DOHH2 (cell line): Measurements from ENCODE around the gene SSC5D.

Experiments used
- H3F3A ChIP-seq: fragments of 200-600 bp; sonication (generic), shearing (Covaris generic); 2 replicates; pipeline ENCODE4 v1.6.0; 2016; ENCODE audit warnings: antibody characterized with exemption, mild to moderate bottlenecking; ENCODE audit not compliant: control insufficient read depth, insufficient read depth
- H3K27ac ChIP-seq: fragments of 200-600 bp; sonication (generic); 2 replicates; pipeline ENCODE4 v1.5.1; 2014; ENCODE audit warnings: low read depth, mild to moderate bottlenecking, low read length, moderate library complexity
- H3K27me3 ChIP-seq: fragments of 200-600 bp; sonication (generic); 2 replicates; pipeline ENCODE4 v1.6.1; 2014; ENCODE audit warnings: mild to moderate bottlenecking, low read length, mixed read lengths; ENCODE audit not compliant: control insufficient read depth
- H3K36me3 ChIP-seq: fragments of 200-600 bp; sonication (generic); 2 replicates; pipeline ENCODE4 v1.6.1; 2014; ENCODE audit warnings: mild to moderate bottlenecking, low read length, moderate library complexity, mixed read lengths; ENCODE audit not compliant: control insufficient read depth
- H3K4me1 ChIP-seq: fragments of 200-600 bp; sonication (generic); 2 replicates; pipeline ENCODE4 v1.6.1; 2014; ENCODE audit warnings: mild to moderate bottlenecking, low read length, mixed read lengths; ENCODE audit not compliant: control insufficient read depth
- H3K4me2 ChIP-seq: fragments of 200-600 bp; sonication (generic); 2 replicates; pipeline ENCODE4 v1.6.0; 2014; ENCODE audit warnings: mild to moderate bottlenecking, low read length, moderate library complexity
- H3K4me3 ChIP-seq: fragments of 200-600 bp; sonication (generic); 2 replicates; pipeline ENCODE4 v1.5.1; 2014; ENCODE audit warnings: mild to moderate bottlenecking, low read length, mixed read lengths
- H3K79me2 ChIP-seq: fragments of 200-600 bp; sonication (generic); 2 replicates; pipeline ENCODE4 v1.6.1; 2014; ENCODE audit warnings: mild to moderate bottlenecking, low read length, mixed read lengths; ENCODE audit not compliant: control insufficient read depth
- H3K9me2 ChIP-seq: fragments of 200-600 bp; sonication (generic); replicated peaks from 2 replicates; pipeline ENCODE4 v1.6.1; 2014; ENCODE audit warnings: mild to moderate bottlenecking, low read length, mixed read lengths; ENCODE audit not compliant: control insufficient read depth
- H3K9me3 ChIP-seq: fragments of 200-600 bp; sonication (generic); 2 replicates; pipeline ENCODE4 v1.6.1; 2014; ENCODE audit warnings: antibody characterized with exemption, low read length, mixed read lengths; ENCODE audit not compliant: control insufficient read depth, insufficient read depth
- H4K20me1 ChIP-seq: fragments of 200-600 bp; sonication (generic); 2 replicates; pipeline ENCODE4 v1.6.0; 2014; ENCODE audit warnings: low read depth, mild to moderate bottlenecking, antibody characterized with exemption, low read length, moderate library complexity; ENCODE audit not compliant: control insufficient read depth, insufficient read depth
- CTCF ChIP-seq: fragments of 200-600 bp; sonication (generic); IDR thresholded peaks from one replicate; pipeline ENCODE4 v1.5.1; 2014; ENCODE audit warnings: antibody characterized with exemption, mild to moderate bottlenecking, low read depth, low read length; ENCODE audit not compliant: poor library complexity, severe bottlenecking
- EZH2phosphoT487 ChIP-seq: fragments of 200-600 bp; sonication (generic); IDR thresholded peaks from 2 replicates; pipeline ENCODE4 v1.6.1; 2017; ENCODE audit warnings: borderline replicate concordance, mild to moderate bottlenecking, antibody characterized with exemption, low read length, moderate library complexity, mixed read lengths

SSC5D gene

GRCh38 chr19:55482967-55483705 lies 5.1 kb upstream of the SSC5D start:
- Histone ChIP-seq H3K4me2 (no peak overlapping the region), H3K36me3 (peaks cover 5% of the 10 kb centered on the region), H3F3A (no peaks in the 10 kb centered on the region; the same call in 1 of the 2 replicates), H3K9me3 (no peaks in the 10 kb centered on the region), H3K27ac (no peak overlapping the region), H3K27me3 (no peaks in the 10 kb centered on the region), H4K20me1 (no peaks in the 10 kb centered on the region), H3K4me1 (peaks cover 20% of the 10 kb centered on the region), H3K9me2 (no peaks in the 10 kb centered on the region), H3K4me3 (no peak overlapping the region), H3K79me2 (peaks cover 21% of the 10 kb centered on the region)
- TF ChIP-seq EZH2phosphoT487 (no peak), CTCF (no peak)

GRCh38 chr19:55483706-55484592 lies 4.3 kb upstream of the SSC5D start:
- peaks cover 5% of the 10 kb centered on the region for H3K36me3 ChIP-seq
- no peaks in the 10 kb centered on the region; the same call in 1 of the 2 replicates for H3F3A ChIP-seq
- peaks cover 18% of the 10 kb centered on the region for H3K4me1 ChIP-seq
- H3K27ac ChIP-seq, result no peak overlapping the region
- H3K79me2 ChIP-seq, result peaks cover 13% of the 10 kb centered on the region
- H3K9me2 ChIP-seq, result no peaks in the 10 kb centered on the region
- H4K20me1 ChIP-seq, result no peaks in the 10 kb centered on the region
- H3K4me3 ChIP-seq, result peak overlapping the region; percentile 92
- peak overlapping the region; percentile 74 for H3K4me2 ChIP-seq
- TF ChIP-seq EZH2phosphoT487, result no peak
- no peak for TF ChIP-seq CTCF
- H3K9me3 ChIP-seq, result no peaks in the 10 kb centered on the region
- no peaks in the 10 kb centered on the region for H3K27me3 ChIP-seq

- H3K4me3 ChIP-seq, result peak within 1 kb of the TSS; percentile 92
- TF ChIP-seq EZH2phosphoT487 (no peak), CTCF (no peak)
- peaks cover 5% of the 10 kb centered on the region for H3K79me2 ChIP-seq
- H3K27ac ChIP-seq, result peak within 1 kb of the TSS; percentile 40
- peaks cover 5% of the 10 kb centered on the region for H3K36me3 ChIP-seq
- H3K4me1 ChIP-seq, result peaks cover 18% of the 10 kb centered on the region
- no peaks in the 10 kb centered on the region for H3K27me3 ChIP-seq
- H3K9me3 ChIP-seq, result no peaks in the 10 kb centered on the region
- H3F3A ChIP-seq, result no peaks in the 10 kb centered on the region; the same call in 1 of the 2 replicates
- H3K4me2 ChIP-seq, result peak within 1 kb of the TSS; percentile 74
- H3K9me2 ChIP-seq, result no peaks in the 10 kb centered on the region
- H4K20me1 ChIP-seq, result no peaks in the 10 kb centered on the region
These were observed 3.4 kb upstream of the SSC5D start, which contains the start of gene NAT14 for GRCh38 chr19:55484593-55485438. Gene NAT14, plus strand, starts transcription at chr19:55485188. Its CDS starts 521 bp downstream, at chr19:55485709.
